Measurements from ENCODE around the gene GIN1.
"Not testable (repeated sequence)": the region's sequence is repeated elsewhere in the genome, so short reads cannot be mapped to it uniquely, and the experiment has no call there.

GIN1 gene

GRCh38 chr5:103110403-103110802, 9.5 kb downstream of the GIN1 start:
- DNase-seq, result no peak

GRCh38 chr5:103109277-103109676, 10.7 kb downstream of the GIN1 start:
- no peak for DNase-seq

GRCh38 chr5:103108086-103108485, 11.9 kb downstream of the GIN1 start:
- no peak for DNase-seq

GRCh38 chr5:103102234-103102633, 17.7 kb downstream of the GIN1 start:
- no peak for DNase-seq

- no peak for DNase-seq
These were observed 18.7 kb downstream of the GIN1 start for GRCh38 chr5:103101079-103101750.

GRCh38 chr5:103098993-103099392, 20.9 kb downstream of the GIN1 start:
- DNase-seq, result no peak

- no peak for DNase-seq
These were observed 25.2 kb downstream of the GIN1 start for GRCh38 chr5:103094737-103095136.

GRCh38 chr5:103093727-103094126, 26.2 kb downstream of the GIN1 start:
- no peak for DNase-seq

- DNase-seq, result no peak
These were observed 27.3 kb downstream of the GIN1 start for GRCh38 chr5:103092676-103093075.

GRCh38 chr5:103090791-103091190, 29.1 kb downstream of the GIN1 start:
- no peak for DNase-seq

- DNase-seq, result no peak
These were observed 30.7 kb downstream of the GIN1 start for GRCh38 chr5:103089272-103089671.

- DNase-seq, result no peak
These were observed 33.4 kb downstream of the GIN1 start for GRCh38 chr5:103086547-103086946.

GRCh38 chr5:103079796-103080195, 40.1 kb downstream of the GIN1 start:
- DNase-seq, result no peak

GRCh38 chr5:103075442-103075841, 44.5 kb downstream of the GIN1 start:
- no peak for DNase-seq

GRCh38 chr5:103073500-103073899, 46.4 kb downstream of the GIN1 start:
- not testable (repeated sequence) for DNase-seq

GRCh38 chr5:103066326-103066725, 53.6 kb downstream of the GIN1 start:
- DNase-seq, result no peak

- no peak for DNase-seq
These were observed 59.4 kb downstream of the GIN1 start for GRCh38 chr5:103060424-103060954.

GRCh38 chr5:103059525-103059924, 60.4 kb downstream of the GIN1 start:
- DNase-seq, result no peak

- peak; percentile 20 for DNase-seq
These were observed 62.5 kb downstream of the GIN1 start for GRCh38 chr5:103057208-103058130.

GRCh38 chr5:103046706-103047105, 73.2 kb downstream of the GIN1 start:
- DNase-seq, result not testable (repeated sequence)

GRCh38 chr5:103041071-103041676, 78.8 kb downstream of the GIN1 start:
- DNase-seq, result peak; percentile 34

- peak; percentile 14 for DNase-seq
These were observed 82.1 kb downstream of the GIN1 start for GRCh38 chr5:103037673-103038455.

Data from fibroblast of skin of back (primary cell).